K562 (cell line): Measurements from ENCODE around the gene NOCT. TPM values are rescaled to one million over a fixed set of nuclear protein-coding genes. Genes with fewer than 3 reads are reported as not detected.

Experiments used
- ARID1B ChIP-seq: fragments of 450-650 bp; IDR thresholded peaks from 2 replicates; pipeline ENCODE4 v1.6.1; 2016; ENCODE audit warnings: antibody characterized with exemption, mild to moderate bottlenecking, inconsistent platforms
- ETS2 ChIP-seq: IDR thresholded peaks from 2 replicates; pipeline ENCODE4 v1.6.1; 2016; ENCODE audit warnings: borderline replicate concordance, missing genetic modification characterization, mild to moderate bottlenecking, moderate library complexity, missing compliant biosample characterization; ENCODE audit not compliant: poor library complexity, severe bottlenecking
- FOXK1 ChIP-seq: sonication (generic); formaldehyde crosslinking; IDR thresholded peaks from 2 replicates; pipeline ENCODE4 v1.8.0; 2022; ENCODE audit warnings: missing genetic modification reagents, mild to moderate bottlenecking, borderline replicate concordance
- KLF10 ChIP-seq: fragments of 250-450 bp; sonication (Bioruptor Pico); IDR thresholded peaks from 2 replicates; pipeline ENCODE4 v1.6.1; 2021; ENCODE audit warnings: matching md5 sums
- LCOR ChIP-seq: sonication (generic); formaldehyde crosslinking; IDR thresholded peaks from 2 replicates; pipeline ENCODE4 v1.8.0; 2022; ENCODE audit warnings: mild to moderate bottlenecking, missing genetic modification reagents
- MAFK ChIP-seq: IDR thresholded peaks from 2 replicates; pipeline ENCODE4 v1.6.1; 2011; ENCODE audit warnings: low read length, improper control_type of control experiment
- MCM7 ChIP-seq, 2 experiments: fragments of 450-650 bp; IDR thresholded peaks; 2 replicates each; pipeline ENCODE4 v1.6.1; 2016 to 2018
- MEIS2 ChIP-seq: fragments of 450-650 bp; IDR thresholded peaks from 2 replicates; pipeline ENCODE4 v1.6.1; 2014; ENCODE audit warnings: mild to moderate bottlenecking; ENCODE audit not compliant: partially characterized antibody
- PRMT5 ChIP-seq: sonication (generic); formaldehyde crosslinking; IDR thresholded peaks from 2 replicates; pipeline ENCODE4 v1.5.0; 2020; ENCODE audit warnings: missing genetic modification reagents
- PTBP1 ChIP-seq: fragments of 200-400 bp; formaldehyde crosslinking; IDR thresholded peaks from 2 replicates; pipeline ENCODE4 v1.6.1; 2017; ENCODE audit warnings: low read depth, low read length
- RBFOX2 ChIP-seq: fragments of 200-400 bp; formaldehyde crosslinking; IDR thresholded peaks from 2 replicates; pipeline ENCODE4 v1.6.1; 2017; ENCODE audit warnings: low read depth, mild to moderate bottlenecking, low read length, moderate library complexity
- SMARCE1 ChIP-seq: fragments of 450-650 bp; IDR thresholded peaks from 2 replicates; pipeline ENCODE4 v1.7.1; 2016; ENCODE audit warnings: mild to moderate bottlenecking
- SRSF1 ChIP-seq: fragments of 200-400 bp; formaldehyde crosslinking; IDR thresholded peaks from 2 replicates; pipeline ENCODE4 v1.6.1; 2017; ENCODE audit warnings: mild to moderate bottlenecking, low read depth, low read length, moderate library complexity
- ZNF146 ChIP-seq: IDR thresholded peaks from one replicate; pipeline ENCODE4 v1.6.1; 2018; ENCODE audit warnings: missing compliant biosample characterization; ENCODE audit not compliant: unreplicated experiment
- ZNF274 ChIP-seq: IDR thresholded peaks from 2 replicates; pipeline ENCODE4 v1.6.1; 2011; ENCODE audit warnings: low read depth, mild to moderate bottlenecking, low read length, moderate library complexity, borderline replicate concordance
- ZNF354B ChIP-seq: fragments of 250-450 bp; sonication (Bioruptor Pico); IDR thresholded peaks from 2 replicates; pipeline ENCODE4 v1.4.0; 2020
- polyA plus RNA-seq, 8 experiments: library from polyadenylated mRNA; depleted of rRNA in 4 of 8; stranded (reverse) in 5 of 8; unstranded in 3 of 8; fragments of >200 nt; fragmentation: Nextera tagmentation in 2 of 8; fragmentation: Illumina TruSeq in 1 of 8; extraction: Ambion mirVana in 2 of 8; extraction: Trizol in 1 of 8; gene quantifications; 2 replicates each; pipeline versions ENCODE4 v1.2.1 to v1.2.3, GENCODE V29; 2011 to 2014; ENCODE audit warnings: inconsistent platforms in 1 of 8, missing spikeins in 1 of 8
- total RNA-seq, 7 experiments: library from RNA; depleted of rRNA in 6 of 7; stranded (reverse); fragments of >200 nt in 6 of 7; fragmentation: Illumina TruSeq in 2 of 7; extraction: Trizol in 2 of 7; gene quantifications; 2 replicates each; pipeline versions ENCODE4 v1.2.1 to v1.2.3, GENCODE V29; 2011 to 2021; ENCODE audit warnings: low replicate concordance in 1 of 7
- TF ChIP-seq, protein P1 (sequence below): fragments of 450-650 bp; conservative IDR thresholded peaks from 2 replicates; pipeline ENCODE4 v1.6.1; 2016; ENCODE audit warnings: missing genetic modification characterization, low read depth, mild to moderate bottlenecking, missing compliant biosample characterization, moderate library complexity
- TF ChIP-seq, protein P2 (sequence below): sonication (generic); formaldehyde crosslinking; IDR thresholded peaks from 2 replicates; pipeline ENCODE4 v1.8.0; 2022; ENCODE audit warnings: mild to moderate bottlenecking, missing genetic modification reagents
- TF ChIP-seq, protein P3 (sequence below): fragments of 250-450 bp; sonication (Bioruptor Pico); IDR thresholded peaks from 2 replicates; pipeline ENCODE4 v1.4.0; 2020; ENCODE audit warnings: mild to moderate bottlenecking, moderate library complexity, borderline replicate concordance
- TF ChIP-seq, protein P4 (sequence below): fragments of 450-650 bp; IDR thresholded peaks from 2 replicates; pipeline ENCODE4 v1.6.1; 2016; ENCODE audit warnings: missing biosample characterization, missing genetic modification characterization
- TF ChIP-seq, protein P5 (sequence below): fragments of 250-450 bp; sonication (Bioruptor Pico); IDR thresholded peaks from 2 replicates; pipeline ENCODE4 v1.5.0; 2021

NOCT gene
- total and polyA plus RNA-seq, 9 of the 15 experiments (the other 6 are each of a cell fraction or from before 2014, with no cell fraction given) = 1.3 to 20.2 (median 11.1) TPM

DNA sequence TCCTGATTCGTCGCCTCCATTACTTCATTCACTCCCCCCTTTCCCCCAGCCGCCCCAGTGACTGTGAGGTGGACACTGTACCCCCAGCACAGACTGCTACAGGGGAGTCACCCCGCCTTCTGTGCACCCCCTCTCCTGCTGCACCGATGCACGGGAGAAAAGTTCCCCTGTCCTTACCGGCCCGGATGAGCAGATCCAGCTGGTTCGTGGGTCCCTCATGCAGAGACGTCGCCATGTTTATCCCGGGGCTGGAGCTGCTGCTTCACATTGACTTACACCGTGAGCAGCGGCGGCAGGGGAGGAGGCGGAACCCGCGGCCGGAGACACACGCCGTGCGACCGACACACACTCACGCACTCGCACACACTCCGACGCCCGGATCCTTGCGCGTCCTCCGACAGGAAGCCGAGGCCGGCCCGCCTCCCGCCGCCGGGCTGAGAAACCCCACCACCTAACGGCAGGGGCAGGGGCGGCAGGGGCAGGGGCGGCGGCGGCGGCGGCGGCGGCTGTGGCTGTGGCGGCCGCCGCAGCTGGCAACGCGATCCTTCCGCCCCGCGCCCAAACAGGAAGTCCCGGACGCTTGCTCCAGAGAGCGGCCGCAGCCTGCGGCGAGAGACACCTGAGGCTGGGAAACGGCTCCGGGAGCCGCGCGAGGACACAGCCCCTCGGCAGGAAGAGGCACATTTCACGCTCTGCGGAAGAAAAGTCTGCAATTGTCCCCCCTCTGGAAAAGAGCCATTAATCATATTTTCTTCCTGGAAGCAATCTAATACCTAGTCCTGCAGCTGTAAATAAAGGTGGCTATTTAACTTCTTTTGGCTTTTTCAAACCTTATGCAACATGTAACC, 68.6 kb downstream of the NOCT start (continued):
- TF ChIP-seq ARID1B (no peak; the same call in none of the 2 replicates), RBFOX2 (peak; percentile 94), ZNF274 (no peak), FOXK1 (CRISPR knock-in tag) (peak; percentile 87; the same call in 1 of the 2 replicates), LCOR (CRISPR knock-in tag) (peak; percentile 46; the same call in 1 of the 2 replicates), ZNF354B (CRISPR knock-in tag) (no peak), MEIS2 (peak; percentile 62), MAFK (no peak), PRMT5 (CRISPR knock-in tag) (no peak), SMARCE1 (no peak), ETS2 (tag) (no peak), SRSF1 (no peak), PTBP1 (no peak), ZNF146 (CRISPR knock-in tag) (no peak), KLF10 (CRISPR knock-in tag) (no peak), MCM7 (IDR thresholded peaks at IDR 0.05) (no peak)
- TF ChIP-seq, protein P1, sequence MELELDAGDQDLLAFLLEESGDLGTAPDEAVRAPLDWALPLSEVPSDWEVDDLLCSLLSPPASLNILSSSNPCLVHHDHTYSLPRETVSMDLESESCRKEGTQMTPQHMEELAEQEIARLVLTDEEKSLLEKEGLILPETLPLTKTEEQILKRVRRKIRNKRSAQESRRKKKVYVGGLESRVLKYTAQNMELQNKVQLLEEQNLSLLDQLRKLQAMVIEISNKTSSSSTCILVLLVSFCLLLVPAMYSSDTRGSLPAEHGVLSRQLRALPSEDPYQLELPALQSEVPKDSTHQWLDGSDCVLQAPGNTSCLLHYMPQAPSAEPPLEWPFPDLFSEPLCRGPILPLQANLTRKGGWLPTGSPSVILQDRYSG (tag) = no peak
- TF ChIP-seq, protein P2, sequence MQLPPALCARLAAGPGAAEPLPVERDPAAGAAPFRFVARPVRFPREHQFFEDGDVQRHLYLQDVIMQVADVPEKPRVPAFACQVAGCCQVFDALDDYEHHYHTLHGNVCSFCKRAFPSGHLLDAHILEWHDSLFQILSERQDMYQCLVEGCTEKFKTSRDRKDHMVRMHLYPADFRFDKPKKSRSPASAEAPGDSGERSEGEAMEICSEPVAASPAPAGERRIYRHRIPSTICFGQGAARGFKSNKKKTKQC (CRISPR knock-in tag) = peak; percentile 68; the same call in 1 of the 2 replicates
- TF ChIP-seq, protein P3, sequence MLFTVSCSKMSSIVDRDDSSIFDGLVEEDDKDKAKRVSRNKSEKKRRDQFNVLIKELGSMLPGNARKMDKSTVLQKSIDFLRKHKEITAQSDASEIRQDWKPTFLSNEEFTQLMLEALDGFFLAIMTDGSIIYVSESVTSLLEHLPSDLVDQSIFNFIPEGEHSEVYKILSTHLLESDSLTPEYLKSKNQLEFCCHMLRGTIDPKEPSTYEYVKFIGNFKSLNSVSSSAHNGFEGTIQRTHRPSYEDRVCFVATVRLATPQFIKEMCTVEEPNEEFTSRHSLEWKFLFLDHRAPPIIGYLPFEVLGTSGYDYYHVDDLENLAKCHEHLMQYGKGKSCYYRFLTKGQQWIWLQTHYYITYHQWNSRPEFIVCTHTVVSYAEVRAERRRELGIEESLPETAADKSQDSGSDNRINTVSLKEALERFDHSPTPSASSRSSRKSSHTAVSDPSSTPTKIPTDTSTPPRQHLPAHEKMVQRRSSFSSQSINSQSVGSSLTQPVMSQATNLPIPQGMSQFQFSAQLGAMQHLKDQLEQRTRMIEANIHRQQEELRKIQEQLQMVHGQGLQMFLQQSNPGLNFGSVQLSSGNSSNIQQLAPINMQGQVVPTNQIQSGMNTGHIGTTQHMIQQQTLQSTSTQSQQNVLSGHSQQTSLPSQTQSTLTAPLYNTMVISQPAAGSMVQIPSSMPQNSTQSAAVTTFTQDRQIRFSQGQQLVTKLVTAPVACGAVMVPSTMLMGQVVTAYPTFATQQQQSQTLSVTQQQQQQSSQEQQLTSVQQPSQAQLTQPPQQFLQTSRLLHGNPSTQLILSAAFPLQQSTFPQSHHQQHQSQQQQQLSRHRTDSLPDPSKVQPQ (CRISPR knock-in tag) = no peak
- TF ChIP-seq, protein P4, sequence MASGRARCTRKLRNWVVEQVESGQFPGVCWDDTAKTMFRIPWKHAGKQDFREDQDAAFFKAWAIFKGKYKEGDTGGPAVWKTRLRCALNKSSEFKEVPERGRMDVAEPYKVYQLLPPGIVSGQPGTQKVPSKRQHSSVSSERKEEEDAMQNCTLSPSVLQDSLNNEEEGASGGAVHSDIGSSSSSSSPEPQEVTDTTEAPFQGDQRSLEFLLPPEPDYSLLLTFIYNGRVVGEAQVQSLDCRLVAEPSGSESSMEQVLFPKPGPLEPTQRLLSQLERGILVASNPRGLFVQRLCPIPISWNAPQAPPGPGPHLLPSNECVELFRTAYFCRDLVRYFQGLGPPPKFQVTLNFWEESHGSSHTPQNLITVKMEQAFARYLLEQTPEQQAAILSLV (tag) = no peak
- TF ChIP-seq, protein P5, sequence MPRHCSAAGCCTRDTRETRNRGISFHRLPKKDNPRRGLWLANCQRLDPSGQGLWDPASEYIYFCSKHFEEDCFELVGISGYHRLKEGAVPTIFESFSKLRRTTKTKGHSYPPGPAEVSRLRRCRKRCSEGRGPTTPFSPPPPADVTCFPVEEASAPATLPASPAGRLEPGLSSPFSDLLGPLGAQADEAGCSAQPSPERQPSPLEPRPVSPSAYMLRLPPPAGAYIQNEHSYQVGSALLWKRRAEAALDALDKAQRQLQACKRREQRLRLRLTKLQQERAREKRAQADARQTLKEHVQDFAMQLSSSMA = no peak
